ENCODE measurements around the gene TRIM15.

Gene TRIM15

GRCh38 chr6:30152016-30152673 is 11.2 kb upstream of the TRIM15 start:
- TF ChIP-seq SIN3A (IDR thresholded peaks at IDR 0.05; ENCODE audit: borderline replicate concordance, insufficient read depth, low read length) = no peak
- no peak for TF ChIP-seq FOXP2 (optimal IDR thresholded peaks at IDR 0.05; ENCODE audit: borderline replicate concordance, extremely low read depth, extremely low read length, insufficient read depth)
- TF ChIP-seq REST (IDR thresholded peaks at IDR 0.05; ENCODE audit: insufficient read depth in 1 of 2, low read depth in 2 of 2, low read length in 2 of 2) = no peak

- TF ChIP-seq SIN3A (IDR thresholded peaks at IDR 0.05; ENCODE audit: borderline replicate concordance, insufficient read depth, low read length) (no peak), POLR2AphosphoS5 (IDR thresholded peaks at IDR 0.05; ENCODE audit: low read depth, low read length) (no peak), REST (IDR thresholded peaks at IDR 0.05; ENCODE audit: insufficient read depth in 1 of 2, low read depth in 2 of 2, low read length in 2 of 2) (no peak), TAF1 (IDR thresholded peaks at IDR 0.05; ENCODE audit: borderline replicate concordance, insufficient read depth, low read length) (no peak), FOXP2 (optimal IDR thresholded peaks at IDR 0.05; ENCODE audit: borderline replicate concordance, extremely low read depth, extremely low read length, insufficient read depth) (no peak)
Observed at GRCh38 chr6:30152910-30153610, 10.3 kb upstream of the TRIM15 start.

- TF ChIP-seq REST (IDR thresholded peaks at IDR 0.05; ENCODE audit: insufficient read depth in 1 of 2, low read depth in 2 of 2, low read length in 2 of 2) (no peak), FOXP2 (optimal IDR thresholded peaks at IDR 0.05; ENCODE audit: borderline replicate concordance, extremely low read depth, extremely low read length, insufficient read depth) (no peak), POLR2AphosphoS5 (IDR thresholded peaks at IDR 0.05; ENCODE audit: low read depth, low read length) (no peak)
Observed at GRCh38 chr6:30154061-30154460, 9.3 kb upstream of the TRIM15 start.

GRCh38 chr6:30154709-30155519 is 8.4 kb upstream of the TRIM15 start:
- no peak for TF ChIP-seq SIN3A (IDR thresholded peaks at IDR 0.05; ENCODE audit: borderline replicate concordance, insufficient read depth, low read length)
- no peak for TF ChIP-seq REST (IDR thresholded peaks at IDR 0.05; ENCODE audit: insufficient read depth in 1 of 2, low read depth in 2 of 2, low read length in 2 of 2)
- no peak for TF ChIP-seq POLR2AphosphoS5 (IDR thresholded peaks at IDR 0.05; ENCODE audit: low read depth, low read length)
- TF ChIP-seq TAF1 (IDR thresholded peaks at IDR 0.05; ENCODE audit: borderline replicate concordance, insufficient read depth, low read length) = no peak
